Measurements from ENCODE around the gene ARHGAP42.

DNA sequence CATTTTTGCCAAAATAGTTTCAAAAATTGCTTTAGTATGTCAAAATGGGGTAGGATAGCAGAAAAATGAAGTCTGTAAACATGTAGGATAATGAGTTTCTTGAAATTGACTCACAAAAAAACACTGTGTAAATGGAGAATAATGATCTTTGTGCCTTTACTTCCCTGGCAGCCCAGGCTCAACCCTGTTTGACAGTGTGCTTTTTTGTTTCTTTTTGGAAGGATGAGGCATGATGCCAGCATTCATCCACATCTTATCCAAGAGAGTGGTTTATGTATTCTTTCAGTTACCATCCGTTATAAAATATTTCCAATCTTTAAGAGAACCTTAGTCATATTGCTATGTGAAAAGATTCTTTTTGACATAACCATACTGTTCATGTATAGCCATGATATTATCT, 70.6 kb downstream of the ARHGAP42 start:
- TF ChIP-seq, protein P1, sequence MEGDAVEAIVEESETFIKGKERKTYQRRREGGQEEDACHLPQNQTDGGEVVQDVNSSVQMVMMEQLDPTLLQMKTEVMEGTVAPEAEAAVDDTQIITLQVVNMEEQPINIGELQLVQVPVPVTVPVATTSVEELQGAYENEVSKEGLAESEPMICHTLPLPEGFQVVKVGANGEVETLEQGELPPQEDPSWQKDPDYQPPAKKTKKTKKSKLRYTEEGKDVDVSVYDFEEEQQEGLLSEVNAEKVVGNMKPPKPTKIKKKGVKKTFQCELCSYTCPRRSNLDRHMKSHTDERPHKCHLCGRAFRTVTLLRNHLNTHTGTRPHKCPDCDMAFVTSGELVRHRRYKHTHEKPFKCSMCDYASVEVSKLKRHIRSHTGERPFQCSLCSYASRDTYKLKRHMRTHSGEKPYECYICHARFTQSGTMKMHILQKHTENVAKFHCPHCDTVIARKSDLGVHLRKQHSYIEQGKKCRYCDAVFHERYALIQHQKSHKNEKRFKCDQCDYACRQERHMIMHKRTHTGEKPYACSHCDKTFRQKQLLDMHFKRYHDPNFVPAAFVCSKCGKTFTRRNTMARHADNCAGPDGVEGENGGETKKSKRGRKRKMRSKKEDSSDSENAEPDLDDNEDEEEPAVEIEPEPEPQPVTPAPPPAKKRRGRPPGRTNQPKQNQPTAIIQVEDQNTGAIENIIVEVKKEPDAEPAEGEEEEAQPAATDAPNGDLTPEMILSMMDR (IDR thresholded peaks at IDR 0.05): no peak
- TF ChIP-seq EP300 (IDR thresholded peaks at IDR 0.05) (no peak), POLR2A (IDR thresholded peaks at IDR 0.05; ENCODE audit: low read depth) (no peak)
